NCI-H345 treated with DMSO at 0.1 percent for 48 hours (cell line): ENCODE data around the gene VPS13C.
"Not testable (repeated sequence)": the region's sequence is repeated elsewhere in the genome, so short reads cannot be mapped to it uniquely, and the experiment has no call there.

Experiments
- DNase-seq: peaks from one replicate; lab custom pipeline; 2025; ENCODE audit not compliant: unreplicated experiment; lab: John Stamatoyannopoulos, UW

Gene VPS13C

GRCh38 chr15:62047282-62047827 is 12.9 kb downstream of the VPS13C start:
- no peak for DNase-seq

- no peak for DNase-seq
Measured at GRCh38 chr15:62046078-62046743, 14.0 kb downstream of the VPS13C start.

- no peak for DNase-seq
Measured at GRCh38 chr15:62035256-62035924, 24.9 kb downstream of the VPS13C start.

GRCh38 chr15:62027916-62028315 is 32.3 kb downstream of the VPS13C start:
- DNase-seq: no peak

GRCh38 chr15:62027263-62027565 is 33.0 kb downstream of the VPS13C start:
- DNase-seq: no peak

- DNase-seq: no peak
Measured at GRCh38 chr15:62026487-62027262, 33.6 kb downstream of the VPS13C start.

GRCh38 chr15:62021991-62022600 is 38.2 kb downstream of the VPS13C start:
- no peak for DNase-seq

GRCh38 chr15:62020576-62021160 is 39.6 kb downstream of the VPS13C start:
- DNase-seq: no peak

- DNase-seq: not testable (repeated sequence)
Measured at GRCh38 chr15:62005354-62005753, 54.9 kb downstream of the VPS13C start.

- DNase-seq: no peak
Measured at GRCh38 chr15:61997786-61998185, 62.5 kb downstream of the VPS13C start.

GRCh38 chr15:61996056-61996635 is 64.1 kb downstream of the VPS13C start:
- DNase-seq: no peak

- no peak for DNase-seq
Measured at GRCh38 chr15:61994216-61994615, 66.0 kb downstream of the VPS13C start.

- no peak for DNase-seq
Measured at GRCh38 chr15:61992518-61992917, 67.7 kb downstream of the VPS13C start.

- no peak for DNase-seq
Measured at GRCh38 chr15:61989667-61990066, 70.6 kb downstream of the VPS13C start.

GRCh38 chr15:61987824-61988223 is 72.4 kb downstream of the VPS13C start:
- no peak for DNase-seq

- no peak for DNase-seq
Measured at GRCh38 chr15:61983081-61983480, 77.2 kb downstream of the VPS13C start.

GRCh38 chr15:61978225-61978624 is 82.0 kb downstream of the VPS13C start:
- DNase-seq: no peak

- peak; percentile 53 for DNase-seq
Measured at GRCh38 chr15:61974759-61975158, 85.5 kb downstream of the VPS13C start.

- DNase-seq: no peak
Measured at GRCh38 chr15:61974118-61974517, 86.1 kb downstream of the VPS13C start.

GRCh38 chr15:61951949-61952348 is 108.3 kb downstream of the VPS13C start:
- no peak for DNase-seq

- DNase-seq: no peak
Measured at GRCh38 chr15:61946778-61947177, 113.5 kb downstream of the VPS13C start.
